GM18526 (cell line): ENCODE results near the gene CDH5.

Experiments used
- POLR2A ChIP-seq: IDR thresholded peaks from 3 replicates; pipeline ENCODE4 v1.6.1; 2011; ENCODE audit not compliant: insufficient read length; ENCODE audit errors: extremely low read depth

The CDH5 gene

GRCh38 chr16:66440970-66441369 is 74.5 kb downstream of the CDH5 start:
- TF ChIP-seq POLR2A = no peak

- no peak for TF ChIP-seq POLR2A
Measured at GRCh38 chr16:66441586-66442375, 75.3 kb downstream of the CDH5 start.

- no peak for TF ChIP-seq POLR2A
Measured at GRCh38 chr16:66442502-66443268, 76.2 kb downstream of the CDH5 start.

GRCh38 chr16:66443269-66443652 is 76.8 kb downstream of the CDH5 start:
- no peak for TF ChIP-seq POLR2A

GRCh38 chr16:66444049-66444481 is 77.6 kb downstream of the CDH5 start:
- TF ChIP-seq POLR2A = no peak

- TF ChIP-seq POLR2A = no peak
Measured at GRCh38 chr16:66446737-66447136, 80.2 kb downstream of the CDH5 start.

- TF ChIP-seq POLR2A = no peak
Measured at GRCh38 chr16:66447491-66447890, 81.0 kb downstream of the CDH5 start.

GRCh38 chr16:66451548-66451947 is 85.1 kb downstream of the CDH5 start:
- TF ChIP-seq POLR2A = no peak
